ENCODE data around the gene GTPBP6.

DNA sequence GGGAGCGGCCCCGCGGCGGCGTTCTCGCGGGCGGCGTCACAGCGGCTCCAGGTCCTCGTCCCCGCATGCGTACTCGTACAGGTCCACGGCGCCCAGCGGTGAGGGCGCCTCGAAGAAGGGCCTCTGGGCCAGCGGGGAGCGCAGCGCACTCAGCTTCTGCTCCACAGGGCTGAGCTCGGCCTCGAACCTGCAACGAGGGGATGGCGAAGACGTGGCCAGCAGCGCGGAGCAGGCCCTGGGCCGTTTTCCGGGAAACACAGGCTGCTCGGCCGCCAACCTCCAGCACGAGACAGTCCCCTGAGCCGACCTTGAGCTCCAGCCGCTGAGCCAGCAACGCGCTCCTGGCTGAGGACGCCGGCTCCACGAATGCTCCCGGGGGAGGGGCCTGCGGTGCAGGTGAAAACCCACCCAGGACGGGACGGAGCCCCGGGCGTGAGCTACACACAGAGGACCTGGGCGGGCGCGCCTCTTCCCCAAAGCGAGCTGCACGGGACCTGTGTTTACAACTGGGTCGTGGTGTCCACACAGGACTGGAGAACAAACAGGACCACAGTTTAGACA lies 15.8 kb upstream of the GTPBP6 start:
- TF ChIP-seq EZH2 (IDR thresholded peaks at IDR 0.05; ENCODE audit: borderline replicate concordance) (no peak), CTCF (IDR thresholded peaks at IDR 0.05; ENCODE audit: poor library complexity) (no peak), EZH2phosphoT487 (IDR thresholded peaks at IDR 0.05; ENCODE audit: low read depth, severe bottlenecking, unreplicated experiment) (no peak)

Measured in hepatocyte (in vitro differentiated cells).